WTC11 (cell line): ENCODE data around the gene FGF22. TPM values are rescaled to one million over a fixed set of nuclear protein-coding genes. Genes with fewer than 3 reads are reported as not detected.

Experiments used
- ATAC-seq: fragments of 200-7000 bp; cut with Tn5 transposase; 2 replicates; pipeline ENCODE4 v1.10.0; 2021; ENCODE audit warnings: mild to moderate bottlenecking, moderate library complexity
- CTCF ChIA-PET: fragments of 300-600 bp; sonication (Branson Sonifier 250); formaldehyde crosslinking; loops from one replicate; lab custom pipeline; 2021; ENCODE audit warnings: antibody characterized with exemption; lab: Charles Lee
- POLR2A ChIA-PET: fragments of 350-600 bp; sonication (Branson Sonifier 250); formaldehyde crosslinking; loops from one replicate; lab custom pipeline; 2021; ENCODE audit warnings: antibody characterized with exemption; lab: Charles Lee
- DNase-seq: peaks from one replicate; pipeline ENCODE4 v3.0.0; 2021; ENCODE audit warnings: low spot score
- H3K27ac Mint-ChIP-seq: 2 replicates; pipeline ENCODE4 v1.8.0; 2021; ENCODE audit warnings: mixed read lengths
- H3K27me3 Mint-ChIP-seq: 2 replicates; pipeline ENCODE4 v1.8.0; 2021; ENCODE audit warnings: low read depth, mild to moderate bottlenecking, moderate library complexity, mixed read lengths
- H3K36me3 Mint-ChIP-seq: 2 replicates; pipeline ENCODE4 v1.8.0; 2021; ENCODE audit warnings: mixed read lengths
- H3K4me1 Mint-ChIP-seq: 2 replicates; pipeline ENCODE4 v1.8.0; 2022; ENCODE audit warnings: mixed read lengths
- H3K4me3 Mint-ChIP-seq: 2 replicates; pipeline ENCODE4 v1.8.0; 2021; ENCODE audit warnings: mild to moderate bottlenecking, moderate library complexity, mixed read lengths
- H3K9me3 Mint-ChIP-seq: 2 replicates; pipeline ENCODE4 v1.8.0; 2021; ENCODE audit warnings: mixed read lengths
- ATF1 ChIP-seq: sonication (generic); formaldehyde crosslinking; IDR thresholded peaks from 2 replicates; pipeline ENCODE4 v1.8.1; 2023; ENCODE audit warnings: mild to moderate bottlenecking, moderate library complexity, missing genetic modification reagents
- CREM ChIP-seq: sonication (generic); formaldehyde crosslinking; IDR thresholded peaks from 2 replicates; pipeline ENCODE4 v1.8.1; 2022; ENCODE audit warnings: mild to moderate bottlenecking, missing genetic modification reagents, moderate library complexity
- ELF4 ChIP-seq: sonication (generic); formaldehyde crosslinking; IDR thresholded peaks from 2 replicates; pipeline ENCODE4 v1.8.1; 2022; ENCODE audit warnings: low read depth, mild to moderate bottlenecking, moderate library complexity, missing genetic modification reagents
- GABPB1 ChIP-seq: sonication (generic); formaldehyde crosslinking; IDR thresholded peaks from 2 replicates; pipeline ENCODE4 v1.8.1; 2023; ENCODE audit warnings: mild to moderate bottlenecking, missing genetic modification reagents
- GRHL2 ChIP-seq: fragments of 250-450 bp; sonication (Bioruptor Pico); IDR thresholded peaks from 2 replicates; pipeline ENCODE4 v1.8.0; 2022; ENCODE audit warnings: mild to moderate bottlenecking, moderate library complexity; ENCODE audit not compliant: insufficient replicate concordance, severe bottlenecking
- GTF2I ChIP-seq: fragments of 250-450 bp; sonication (Bioruptor Pico); conservative IDR thresholded peaks from 2 replicates; pipeline ENCODE4 v1.4.0; 2021; ENCODE audit warnings: mild to moderate bottlenecking
- NR2C2 ChIP-seq: sonication (generic); formaldehyde crosslinking; IDR thresholded peaks from 2 replicates; pipeline ENCODE4 v1.8.0; 2022; ENCODE audit warnings: mild to moderate bottlenecking, missing genetic modification reagents
- PREB ChIP-seq: sonication (generic); formaldehyde crosslinking; IDR thresholded peaks from 2 replicates; pipeline ENCODE4 v1.8.1; 2022; ENCODE audit warnings: mild to moderate bottlenecking, missing genetic modification reagents, moderate library complexity, borderline replicate concordance
- SMAD4 ChIP-seq: sonication (generic); formaldehyde crosslinking; IDR thresholded peaks from 2 replicates; pipeline ENCODE4 v1.8.0; 2022; ENCODE audit warnings: mild to moderate bottlenecking, missing genetic modification reagents
- SOX15 ChIP-seq: fragments of 250-450 bp; sonication (Bioruptor Pico); IDR thresholded peaks from 2 replicates; pipeline ENCODE4 v1.9.0; 2021; ENCODE audit warnings: mild to moderate bottlenecking
- TCF7 ChIP-seq: sonication (generic); formaldehyde crosslinking; IDR thresholded peaks from 2 replicates; pipeline ENCODE4 v1.8.0; 2022; ENCODE audit warnings: mild to moderate bottlenecking, low read depth, missing genetic modification reagents, moderate library complexity
- ZBTB43 ChIP-seq: sonication (generic); formaldehyde crosslinking; IDR thresholded peaks from 2 replicates; pipeline ENCODE4 v1.8.1; 2023; ENCODE audit warnings: mild to moderate bottlenecking, missing genetic modification reagents
- ZMAT4 ChIP-seq: fragments of 250-450 bp; sonication (Bioruptor Pico); IDR thresholded peaks from 2 replicates; pipeline ENCODE4 v1.9.0; 2021; ENCODE audit warnings: mild to moderate bottlenecking
- ZNF512 ChIP-seq: sonication (generic); formaldehyde crosslinking; IDR thresholded peaks from 2 replicates; pipeline ENCODE4 v1.8.1; 2022; ENCODE audit warnings: missing genetic modification reagents, borderline replicate concordance
- total RNA-seq: library from RNA; stranded (reverse); gene quantifications from 3 replicates; pipeline ENCODE4 v1.2.3, GENCODE V29; 2021
- TF ChIP-seq, protein P1 (sequence below): sonication (generic); formaldehyde crosslinking; IDR thresholded peaks from 2 replicates; pipeline ENCODE4 v1.8.0; 2022; ENCODE audit warnings: mild to moderate bottlenecking, missing genetic modification reagents

FGF22 gene
- total RNA-seq, 1 experiment from 2014 or later: 1.6 TPM

GRCh38 chr19:658916-659839 is 19.5 kb downstream of the FGF22 start:
- H3K4me3 Mint-ChIP-seq: no peak overlapping the region
- H3K4me1 Mint-ChIP-seq: peaks cover 20% of the 10 kb centered on the region
- POLR2A ChIA-PET: interaction anchor here (0.5 to 0.6 kb wide), 2 partner anchors 9 to 55 kb away, joined by 3 to 4 read pairs; no protein-coding TSS in a partner anchor
- CTCF ChIA-PET: interaction anchor here (0.9 kb wide), 1 partner anchor 11 kb away, joined by 3 read pairs; no protein-coding TSS in a partner anchor
- peaks cover 2% of the 10 kb centered on the region; the same call in 1 of the 2 replicates for H3K27me3 Mint-ChIP-seq
- DNase-seq (no peak), ATAC-seq (no peak)
- no peaks in the 10 kb centered on the region for H3K9me3 Mint-ChIP-seq
- peak overlapping the region; percentile 82 for H3K27ac Mint-ChIP-seq
- no peaks in the 10 kb centered on the region for H3K36me3 Mint-ChIP-seq
- TF ChIP-seq, protein P1, sequence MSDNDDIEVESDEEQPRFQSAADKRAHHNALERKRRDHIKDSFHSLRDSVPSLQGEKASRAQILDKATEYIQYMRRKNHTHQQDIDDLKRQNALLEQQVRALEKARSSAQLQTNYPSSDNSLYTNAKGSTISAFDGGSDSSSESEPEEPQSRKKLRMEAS (CRISPR knock-in tag): no peak
- TF ChIP-seq TCF7 (CRISPR knock-in tag) (no peak), CREM (CRISPR knock-in tag) (no peak), GTF2I (CRISPR knock-in tag) (no peak), SOX15 (CRISPR knock-in tag) (no peak), ZMAT4 (CRISPR knock-in tag) (no peak), SMAD4 (CRISPR knock-in tag) (no peak), NR2C2 (no peak), GRHL2 (no peak), ZBTB43 (no peak), ATF1 (CRISPR knock-in tag) (no peak), ELF4 (CRISPR knock-in tag) (no peak)

- H3K27me3 Mint-ChIP-seq: peaks cover 12% of the 10 kb centered on the region
- H3K27ac Mint-ChIP-seq: peak overlapping the region; percentile 76
- ChIA-PET POLR2A (no interaction called here), CTCF (interaction anchor here (1.0 kb wide), 1 partner anchor 130 kb away, joined by 3 read pairs; no protein-coding TSS in a partner anchor)
- H3K4me1 Mint-ChIP-seq: peaks cover 20% of the 10 kb centered on the region
- no peaks in the 10 kb centered on the region for H3K9me3 Mint-ChIP-seq
- TF ChIP-seq ZNF512 (CRISPR knock-in tag): no peak
- peak; percentile 43; the same call in 1 of the 2 replicates for TF ChIP-seq GABPB1 (CRISPR knock-in tag)
- no peak for TF ChIP-seq PREB (CRISPR knock-in tag)
- ATAC-seq (no peak), DNase-seq (no peak)
- H3K36me3 Mint-ChIP-seq: no peaks in the 10 kb centered on the region
- peak overlapping the region; percentile 82 for H3K4me3 Mint-ChIP-seq
Measured at GRCh38 chr19:660793-661426, 21.2 kb downstream of the FGF22 start.
